ENCODE results near the gene AZU1.

Gene AZU1

DNA sequence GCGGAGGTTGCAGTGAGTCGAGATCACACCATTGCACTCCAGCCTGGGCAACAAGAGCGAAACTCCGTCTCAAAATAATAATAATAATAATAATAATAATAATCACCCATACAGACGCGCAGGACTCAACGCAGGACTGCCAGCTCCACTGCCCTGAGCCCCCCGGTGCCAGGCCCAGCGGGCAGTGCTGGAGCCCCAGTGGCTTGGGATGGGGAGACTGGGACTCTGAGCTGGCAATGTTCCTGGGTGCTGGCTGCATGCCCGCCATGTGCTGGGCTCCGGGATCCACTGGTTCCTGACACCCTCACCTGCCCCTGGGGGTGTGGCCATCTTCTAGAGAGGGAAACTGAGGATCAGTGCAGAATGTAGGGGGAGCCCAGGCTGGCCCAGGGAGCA is 325 bp upstream of the AZU1 start:
- H2AK5ac ChIP-seq (ENCODE audit: low read length): no peak overlapping the region
- no peaks in the 10 kb centered on the region for H3K79me1 ChIP-seq (ENCODE audit: low read length)
- no peak overlapping the region for H3K18ac ChIP-seq (ENCODE audit: low read length)
- no peaks in the 10 kb centered on the region for H3K27me3 ChIP-seq (ENCODE audit: insufficient read depth, low read length, poor library complexity)
- no peak overlapping the region for H4K8ac ChIP-seq (ENCODE audit: low read depth, low read length)
- no peaks in the 10 kb centered on the region for H3K79me2 ChIP-seq (ENCODE audit: control insufficient read depth, insufficient read depth, low read length)
- no CpG with 5 or more reads among the region's 11 CpGs for WGBS (ENCODE audit: extremely low coverage, insufficient coverage, low lambda C conversion rate)
- H3K27ac ChIP-seq (ENCODE audit: low read depth, low read length): no peak overlapping the region
- H3K4me2 ChIP-seq (ENCODE audit: low read length): no peak overlapping the region
- H2BK5ac ChIP-seq (ENCODE audit: low read length): no peak overlapping the region
- DNase-seq: no peak
- no peak overlapping the region for H3K23ac ChIP-seq (ENCODE audit: low read length)
- H3K56ac ChIP-seq (ENCODE audit: low read length): no peak overlapping the region
- H3K4ac ChIP-seq (ENCODE audit: low read depth, low read length): no peak overlapping the region
- H3K4me1 ChIP-seq (ENCODE audit: control insufficient read depth, low read depth, low read length): no peaks in the 10 kb centered on the region
- H2BK120ac ChIP-seq (ENCODE audit: low read depth, low read length): no peak overlapping the region
- H3K9ac ChIP-seq (ENCODE audit: low read length): no peak overlapping the region
- no peak overlapping the region for H2BK15ac ChIP-seq (replicated peaks; ENCODE audit: low read depth)
- H3K36me3 ChIP-seq (ENCODE audit: control insufficient read depth, insufficient read depth, low read length): no peaks in the 10 kb centered on the region
- no peak overlapping the region for H3K4me3 ChIP-seq (ENCODE audit: low read length)
- H4K5ac ChIP-seq (ENCODE audit: low read length): no peak overlapping the region

DNA sequence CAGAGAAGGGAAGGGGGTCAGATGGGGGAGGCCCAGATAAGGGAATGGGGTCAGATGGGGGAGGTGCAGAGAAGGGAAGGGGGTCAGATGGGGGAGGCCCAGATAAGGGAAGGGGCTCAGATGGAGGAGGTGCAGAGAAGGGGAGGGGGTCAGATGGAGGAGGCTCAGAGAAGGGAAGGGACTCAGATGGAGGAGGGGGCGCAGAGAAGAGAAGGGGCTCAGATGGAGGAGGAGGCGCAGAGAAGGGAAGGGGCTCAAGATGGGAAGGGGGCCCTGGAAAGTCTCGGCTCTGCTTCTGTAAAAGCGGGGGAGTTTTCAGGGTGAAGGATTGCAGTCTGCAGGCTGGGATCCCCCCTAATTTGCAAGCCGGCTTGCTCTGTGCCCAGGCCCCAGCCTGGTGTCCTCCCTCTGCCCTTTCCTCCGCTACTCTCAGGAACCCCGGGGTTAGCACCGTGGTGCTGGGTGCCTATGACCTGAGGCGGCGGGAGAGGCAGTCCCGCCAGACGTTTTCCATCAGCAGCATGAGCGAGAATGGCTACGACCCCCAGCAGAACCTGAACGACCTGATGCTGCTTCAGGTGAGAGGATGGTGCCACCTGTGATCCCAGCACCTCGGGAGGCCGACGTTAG is 1.6 kb downstream of the AZU1 start:
- Histone ChIP-seq H3K36me3 (ENCODE audit: control insufficient read depth, insufficient read depth, low read length) (no peaks in the 10 kb centered on the region), H3K79me2 (ENCODE audit: control insufficient read depth, insufficient read depth, low read length) (no peaks in the 10 kb centered on the region), H2BK5ac (ENCODE audit: low read length) (no peak overlapping the region), H2AK5ac (ENCODE audit: low read length) (no peak overlapping the region), H2BK15ac (replicated peaks; ENCODE audit: low read depth) (no peak overlapping the region), H3K4ac (ENCODE audit: low read depth, low read length) (no peak overlapping the region), H4K8ac (ENCODE audit: low read depth, low read length) (no peak overlapping the region), H3K4me3 (ENCODE audit: low read length) (no peak overlapping the region), H3K18ac (ENCODE audit: low read length) (no peak overlapping the region), H3K79me1 (ENCODE audit: low read length) (no peaks in the 10 kb centered on the region), H3K4me1 (ENCODE audit: control insufficient read depth, low read depth, low read length) (no peaks in the 10 kb centered on the region), H3K23ac (ENCODE audit: low read length) (no peak overlapping the region), H3K27me3 (ENCODE audit: insufficient read depth, low read length, poor library complexity) (no peaks in the 10 kb centered on the region), H3K27ac (ENCODE audit: low read depth, low read length) (no peak overlapping the region), H3K56ac (ENCODE audit: low read length) (no peak overlapping the region), H3K4me2 (ENCODE audit: low read length) (no peak overlapping the region), H2BK120ac (ENCODE audit: low read depth, low read length) (no peak overlapping the region), H4K5ac (ENCODE audit: low read length) (no peak overlapping the region), H3K9ac (ENCODE audit: low read length) (no peak overlapping the region)
- DNase-seq: no peak
- WGBS (ENCODE audit: extremely low coverage, insufficient coverage, low lambda C conversion rate): no CpG with 5 or more reads among the region's 18 CpGs

DNA sequence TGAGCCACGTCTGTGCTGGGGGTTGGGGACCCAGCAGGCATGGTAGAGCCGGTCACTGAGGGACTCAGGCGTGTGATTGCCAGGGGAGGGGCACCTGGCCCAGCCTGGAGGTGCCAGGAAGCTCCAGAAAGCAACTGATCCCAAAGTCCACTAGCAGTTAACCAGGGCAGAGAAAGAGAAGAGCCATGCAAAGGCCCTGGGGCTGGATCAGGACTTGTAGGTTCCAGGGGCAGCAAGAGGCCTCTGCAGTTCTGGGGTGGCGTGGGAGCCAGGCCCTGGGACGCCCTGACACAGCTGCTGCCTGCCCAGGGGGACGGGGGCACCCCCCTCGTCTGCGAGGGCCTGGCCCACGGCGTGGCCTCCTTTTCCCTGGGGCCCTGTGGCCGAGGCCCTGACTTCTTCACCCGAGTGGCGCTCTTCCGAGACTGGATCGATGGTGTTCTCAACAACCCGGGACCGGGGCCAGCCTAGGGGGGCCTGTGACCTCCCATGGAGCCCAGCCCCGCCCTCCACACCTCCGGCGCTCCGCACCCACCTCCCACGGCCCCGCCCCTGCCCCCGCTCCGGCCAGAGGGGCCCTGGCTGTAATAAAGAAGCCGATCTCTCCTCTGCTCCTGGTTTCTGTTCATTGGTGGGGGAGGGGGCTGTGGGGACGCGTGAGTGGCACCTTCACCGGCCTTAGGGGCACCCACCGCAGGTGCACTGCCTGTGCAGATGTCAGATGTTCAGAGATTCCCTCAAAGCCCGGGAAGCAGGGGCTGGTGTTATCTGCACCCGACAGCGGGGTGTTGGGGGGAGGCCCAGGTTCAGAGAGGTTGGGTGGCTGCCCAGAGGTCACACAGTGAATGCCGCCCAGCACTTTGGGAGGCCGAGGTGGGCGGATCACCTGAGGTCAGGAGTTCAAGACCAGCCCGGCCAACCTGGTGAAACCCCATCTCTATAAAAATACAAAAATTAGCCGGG is 4.1 kb downstream of the AZU1 start:
- no CpG with 5 or more reads among the region's 38 CpGs for WGBS (ENCODE audit: extremely low coverage, insufficient coverage, low lambda C conversion rate)
- H3K56ac ChIP-seq (ENCODE audit: low read length): no peak overlapping the region
- H3K4me2 ChIP-seq (ENCODE audit: low read length): no peak overlapping the region
- no peak overlapping the region for H3K23ac ChIP-seq (ENCODE audit: low read length)
- no peak overlapping the region for H3K4me3 ChIP-seq (ENCODE audit: low read length)
- no peak overlapping the region for H3K9ac ChIP-seq (ENCODE audit: low read length)
- no peak for DNase-seq
- H2BK5ac ChIP-seq (ENCODE audit: low read length): no peak overlapping the region
- no peaks in the 10 kb centered on the region for H3K4me1 ChIP-seq (ENCODE audit: control insufficient read depth, low read depth, low read length)
- no peak overlapping the region for H4K8ac ChIP-seq (ENCODE audit: low read depth, low read length)
- no peaks in the 10 kb centered on the region for H3K27me3 ChIP-seq (ENCODE audit: insufficient read depth, low read length, poor library complexity)
- H3K18ac ChIP-seq (ENCODE audit: low read length): no peak overlapping the region
- H3K79me2 ChIP-seq (ENCODE audit: control insufficient read depth, insufficient read depth, low read length): no peaks in the 10 kb centered on the region
- no peaks in the 10 kb centered on the region for H3K36me3 ChIP-seq (ENCODE audit: control insufficient read depth, insufficient read depth, low read length)
- H2BK15ac ChIP-seq (replicated peaks; ENCODE audit: low read depth): no peak overlapping the region
- no peak overlapping the region for H4K5ac ChIP-seq (ENCODE audit: low read length)
- H2AK5ac ChIP-seq (ENCODE audit: low read length): no peak overlapping the region
- H3K4ac ChIP-seq (ENCODE audit: low read depth, low read length): no peak overlapping the region
- no peak overlapping the region for H3K27ac ChIP-seq (ENCODE audit: low read depth, low read length)
- no peak overlapping the region for H2BK120ac ChIP-seq (ENCODE audit: low read depth, low read length)
- no peaks in the 10 kb centered on the region for H3K79me1 ChIP-seq (ENCODE audit: low read length)

DNA sequence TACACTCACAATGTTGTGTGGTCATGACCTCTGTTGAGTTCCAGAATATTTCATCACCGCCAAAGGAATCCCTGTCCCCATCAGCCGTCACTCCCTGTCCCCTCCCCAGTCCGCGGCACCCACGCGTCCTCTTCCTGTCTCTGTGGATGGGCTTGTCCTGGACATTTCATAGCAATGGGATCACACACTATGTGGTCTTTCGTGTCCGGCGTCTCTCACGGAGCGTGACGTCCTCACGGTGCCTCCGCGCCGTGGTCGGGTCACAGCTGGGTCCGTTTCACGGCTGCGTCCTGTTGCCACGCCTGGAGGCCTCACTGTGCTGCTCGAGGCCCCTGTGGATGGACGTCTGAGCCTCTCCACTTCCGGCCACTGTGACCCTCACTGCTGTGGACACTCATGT is 6.6 kb downstream of the AZU1 start:
- no peak overlapping the region for H3K56ac ChIP-seq (ENCODE audit: low read length)
- no peaks in the 10 kb centered on the region for H3K79me2 ChIP-seq (ENCODE audit: control insufficient read depth, insufficient read depth, low read length)
- H2AK5ac ChIP-seq (ENCODE audit: low read length): no peak overlapping the region
- no peaks in the 10 kb centered on the region for H3K4me1 ChIP-seq (ENCODE audit: control insufficient read depth, low read depth, low read length)
- no peak overlapping the region for H4K5ac ChIP-seq (ENCODE audit: low read length)
- H2BK15ac ChIP-seq (replicated peaks; ENCODE audit: low read depth): no peak overlapping the region
- H3K4me2 ChIP-seq (ENCODE audit: low read length): no peak overlapping the region
- H3K27ac ChIP-seq (ENCODE audit: low read depth, low read length): no peak overlapping the region
- H3K4me3 ChIP-seq (ENCODE audit: low read length): no peak overlapping the region
- no peak overlapping the region for H3K4ac ChIP-seq (ENCODE audit: low read depth, low read length)
- no peaks in the 10 kb centered on the region for H3K36me3 ChIP-seq (ENCODE audit: control insufficient read depth, insufficient read depth, low read length)
- H2BK5ac ChIP-seq (ENCODE audit: low read length): no peak overlapping the region
- H3K23ac ChIP-seq (ENCODE audit: low read length): no peak overlapping the region
- no peak overlapping the region for H3K18ac ChIP-seq (ENCODE audit: low read length)
- no peak for DNase-seq
- no peak overlapping the region for H4K8ac ChIP-seq (ENCODE audit: low read depth, low read length)
- H3K27me3 ChIP-seq (ENCODE audit: insufficient read depth, low read length, poor library complexity): no peaks in the 10 kb centered on the region
- no peak overlapping the region for H2BK120ac ChIP-seq (ENCODE audit: low read depth, low read length)
- H3K79me1 ChIP-seq (ENCODE audit: low read length): no peaks in the 10 kb centered on the region
- WGBS (ENCODE audit: extremely low coverage, insufficient coverage, low lambda C conversion rate): no CpG with 5 or more reads among the region's 24 CpGs
- H3K9ac ChIP-seq (ENCODE audit: low read length): no peak overlapping the region

GRCh38 chr19:835210-835810 is 7.7 kb downstream of the AZU1 start:
- H3K36me3 ChIP-seq (ENCODE audit: control insufficient read depth, insufficient read depth, low read length): no peaks in the 10 kb centered on the region
- DNase-seq: no peak
- no peaks in the 10 kb centered on the region for H3K79me1 ChIP-seq (ENCODE audit: low read length)
- H2BK120ac ChIP-seq (ENCODE audit: low read depth, low read length): no peak overlapping the region
- H3K18ac ChIP-seq (ENCODE audit: low read length): no peak overlapping the region
- H4K5ac ChIP-seq (ENCODE audit: low read length): no peak overlapping the region
- no peak overlapping the region for H3K4me2 ChIP-seq (ENCODE audit: low read length)
- no peak overlapping the region for H2BK15ac ChIP-seq (replicated peaks; ENCODE audit: low read depth)
- H4K8ac ChIP-seq (ENCODE audit: low read depth, low read length): no peak overlapping the region
- H3K23ac ChIP-seq (ENCODE audit: low read length): no peak overlapping the region
- no peaks in the 10 kb centered on the region for H3K4me1 ChIP-seq (ENCODE audit: control insufficient read depth, low read depth, low read length)
- no peak overlapping the region for H3K4me3 ChIP-seq (ENCODE audit: low read length)
- H3K9ac ChIP-seq (ENCODE audit: low read length): no peak overlapping the region
- no peak overlapping the region for H2BK5ac ChIP-seq (ENCODE audit: low read length)
- H3K56ac ChIP-seq (ENCODE audit: low read length): no peak overlapping the region
- H2AK5ac ChIP-seq (ENCODE audit: low read length): no peak overlapping the region
- no peaks in the 10 kb centered on the region for H3K79me2 ChIP-seq (ENCODE audit: control insufficient read depth, insufficient read depth, low read length)
- WGBS (ENCODE audit: extremely low coverage, insufficient coverage, low lambda C conversion rate): no CpG with 5 or more reads among the region's 36 CpGs
- H3K27me3 ChIP-seq (ENCODE audit: insufficient read depth, low read length, poor library complexity): no peaks in the 10 kb centered on the region
- H3K27ac ChIP-seq (ENCODE audit: low read depth, low read length): no peak overlapping the region
- no peak overlapping the region for H3K4ac ChIP-seq (ENCODE audit: low read depth, low read length)
